HepG2 (cell line): ENCODE results near the gene PDSS2. TPM values are rescaled to one million over a fixed set of nuclear protein-coding genes. Genes with fewer than 3 reads are reported as not detected.

Experiments
- ATAC-seq: fragments of 200-7000 bp; cut with Tn5 transposase; 3 replicates; pipeline ENCODE4 v1.9.1; 2020; ENCODE audit warnings: mild to moderate bottlenecking, moderate library complexity
- BruUV-seq: library from RNA; stranded (reverse); fragments of 400-500 nt; replicated peaks from 2 replicates; lab custom pipeline; 2021; lab: Mats Ljungman, UMichigan
- CTCF ChIA-PET: fragments of 300-600 bp; formaldehyde crosslinking; extraction: SDS; loops from one replicate; lab custom pipeline; 2021; ENCODE audit warnings: low total read pairs, inconsistent platforms, low intra/inter-chr PET ratio; lab: Yijun Ruan, JAX
- POLR2A ChIA-PET: fragments of 350-600 bp; sonication (Branson Sonifier 250); formaldehyde crosslinking; loops from one replicate; lab custom pipeline; 2020; ENCODE audit warnings: antibody characterized with exemption, inconsistent platforms; lab: Yijun Ruan, JAX
- DNase-seq: peaks from one replicate; pipeline ENCODE4 v3.0.0-alpha.2; 2015; ENCODE audit warnings: low spot score
- FAIRE-seq: peaks from 3 replicates; lab custom pipeline; 2011; peaks lifted over from hg19 to GRCh38; lab: Jason Lieb, UNC
- H2AFZ ChIP-seq: one replicate; pipeline ENCODE4 v1.6.1; 2011; ENCODE audit warnings: low read length, inconsistent platforms
- H3K27ac ChIP-seq: fragments of 300-600 bp; 3 replicates; pipeline ENCODE4 v1.8.0; 2011; ENCODE audit warnings: mixed run types, mild to moderate bottlenecking, mixed read lengths, low read length, inconsistent platforms; ENCODE audit not compliant: insufficient read depth; ENCODE audit errors: extremely low read length
- H3K27me3 ChIP-seq, 2 experiments: fragments of 200-600 bp in 1 of 2; 2 replicates in 1 of 2; 3 replicates in 1 of 2; pipeline versions ENCODE4 v1.6.0 to v1.8.0; 2011; ENCODE audit warnings: low read length in 2 of 2, mild to moderate bottlenecking in 2 of 2, moderate library complexity in 2 of 2, inconsistent platforms in 1 of 2; ENCODE audit not compliant: insufficient read depth in 2 of 2, control insufficient read depth in 1 of 2
- H3K36me3 ChIP-seq, 2 experiments: fragments of 200-600 bp in 1 of 2; replicated peaks in 1 of 2; 2 replicates in 1 of 2; 3 replicates in 1 of 2; pipeline versions ENCODE4 v1.5.1 to v1.8.0; 2011; ENCODE audit warnings: low read length in 2 of 2, inconsistent platforms in 1 of 2; ENCODE audit not compliant: insufficient read depth in 2 of 2, control insufficient read depth in 1 of 2
- H3K4me1 ChIP-seq: 2 replicates; pipeline ENCODE4 v1.5.1; 2012; ENCODE audit warnings: low read length, inconsistent platforms; ENCODE audit not compliant: insufficient read depth
- H3K4me2 ChIP-seq: 2 replicates; pipeline ENCODE4 v1.6.0; 2011; ENCODE audit warnings: low read depth, low read length, inconsistent platforms
- H3K4me3 ChIP-seq, 3 experiments: fragments of 200-600 bp in 1 of 3; sonication (generic), shearing (Covaris generic) in 1 of 3; replicated peaks in 1 of 3; 2 replicates each; pipeline ENCODE4 v1.5.1; 2011 to 2016; ENCODE audit warnings: low read length in 3 of 3, inconsistent platforms in 2 of 3, low read depth in 2 of 3, mild to moderate bottlenecking in 2 of 3, control low read depth in 1 of 3, mixed read lengths in 1 of 3; ENCODE audit not compliant: insufficient read depth in 1 of 3
- H3K79me2 ChIP-seq: one replicate; pipeline ENCODE4 v1.6.1; 2011; ENCODE audit warnings: low read length, inconsistent platforms; ENCODE audit not compliant: insufficient read depth
- H3K9ac ChIP-seq: 2 replicates; pipeline ENCODE4 v1.6.0; 2011; ENCODE audit warnings: mild to moderate bottlenecking, low read depth, low read length, inconsistent platforms; ENCODE audit not compliant: insufficient read depth
- H3K9me3 ChIP-seq: 2 replicates; pipeline ENCODE4 v1.5.1; 2012; ENCODE audit warnings: mild to moderate bottlenecking, low read length
- H4K20me1 ChIP-seq: 2 replicates; pipeline ENCODE4 v1.6.0; 2011; ENCODE audit warnings: inconsistent platforms, mild to moderate bottlenecking, low read length, moderate library complexity; ENCODE audit not compliant: insufficient read depth
- HNRNPLL ChIP-seq: fragments of 200-400 bp; formaldehyde crosslinking; IDR thresholded peaks from 2 replicates; pipeline ENCODE4 v1.6.1; 2017; ENCODE audit warnings: mild to moderate bottlenecking, low read depth, low read length; ENCODE audit not compliant: poor library complexity, severe bottlenecking
- KLF15 ChIP-seq: sonication (generic); formaldehyde crosslinking; IDR thresholded peaks from 2 replicates; pipeline ENCODE4 v1.8.1; 2023; ENCODE audit warnings: borderline replicate concordance, mild to moderate bottlenecking, inconsistent platforms, missing genetic modification reagents, mixed read lengths
- MIER2 ChIP-seq: IDR thresholded peaks from 2 replicates; pipeline ENCODE4 v1.6.1; 2016; ENCODE audit warnings: missing biosample characterization, missing genetic modification reagents
- MYC ChIP-seq: sonication (generic); formaldehyde crosslinking; IDR thresholded peaks from 2 replicates; pipeline ENCODE4 v1.9.0; 2021; ENCODE audit warnings: missing genetic modification reagents, borderline replicate concordance
- NR2C2 ChIP-seq: sonication (generic); formaldehyde crosslinking; IDR thresholded peaks from 2 replicates; pipeline ENCODE4 v1.4.0; 2020; ENCODE audit warnings: missing genetic modification reagents, mild to moderate bottlenecking, moderate library complexity, borderline replicate concordance
- SRY ChIP-seq: sonication (generic); formaldehyde crosslinking; IDR thresholded peaks from 2 replicates; pipeline ENCODE4 v1.8.0; 2022; ENCODE audit warnings: mild to moderate bottlenecking, missing genetic modification reagents
- SYNCRIP ChIP-seq: fragments of 200-400 bp; formaldehyde crosslinking; IDR thresholded peaks from 2 replicates; pipeline ENCODE4 v1.6.1; 2018; ENCODE audit warnings: mild to moderate bottlenecking, low read depth, low read length; ENCODE audit not compliant: insufficient read depth
- TBX2 ChIP-seq: sonication (generic); formaldehyde crosslinking; IDR thresholded peaks from 2 replicates; pipeline ENCODE4 v1.5.0; 2020; ENCODE audit warnings: missing genetic modification reagents, mild to moderate bottlenecking, borderline replicate concordance
- TOE1 ChIP-seq: sonication (generic); formaldehyde crosslinking; IDR thresholded peaks from 2 replicates; pipeline ENCODE4 v1.4.0; 2020; ENCODE audit warnings: mild to moderate bottlenecking, missing genetic modification reagents
- ZNF558 ChIP-seq: sonication (generic); formaldehyde crosslinking; IDR thresholded peaks from 2 replicates; pipeline ENCODE4 v1.9.0; 2022; ENCODE audit warnings: mild to moderate bottlenecking, missing genetic modification reagents, borderline replicate concordance
- WGBS: methylation state at CpG from one replicate; pipeline ENCODE4 v1.1.6; 2017; ENCODE audit warnings: low lambda C conversion rate; 5-methylcytosine and 5-hydroxymethylcytosine counted together
- in situ Hi-C: cut with HindIII; loops from 2 replicates; pipeline ENCODE4 v1.10.0; 2017; ENCODE audit warnings: low pct_unique_long_range_greater_than_20kb; ENCODE audit not compliant: extremely low pct_ligation_motif_present
- intact Hi-C: fragments of 100-400 bp; cut with micrococcal nuclease; formaldehyde crosslinking; loops from one replicate; pipeline ENCODE4 v1.10.0; 2022; ENCODE audit not compliant: unreplicated experiment
- polyA plus RNA-seq, 8 experiments: library from polyadenylated mRNA; depleted of rRNA in 3 of 8; stranded (reverse) in 7 of 8; unstranded in 1 of 8; fragments of >200 nt; fragmentation: Illumina TruSeq in 4 of 8; extraction: Trizol in 4 of 8; gene quantifications; 2 replicates each; pipeline versions ENCODE4 v1.2.1 to v1.2.3, GENCODE V29; 2011 to 2016; ENCODE audit warnings: low read depth in 4 of 8, missing spikeins in 1 of 8, mixed read lengths in 1 of 8; ENCODE audit not compliant: insufficient read depth in 1 of 8
- total RNA-seq, 5 experiments: library from RNA; depleted of rRNA; stranded (reverse); fragments of >200 nt; fragmentation: Illumina TruSeq; extraction: Trizol; gene quantifications; 2 replicates each; pipeline ENCODE4 v1.2.3, GENCODE V29; 2016; ENCODE audit warnings: low read depth in 1 of 5
- TF ChIP-seq, protein P1 (sequence below): IDR thresholded peaks from 2 replicates; pipeline ENCODE4 v1.6.1; 2016; ENCODE audit warnings: missing genetic modification reagents, missing compliant biosample characterization

PDSS2 gene
- total and polyA plus RNA-seq, 2 of the 13 experiments (the other 11 are each of a cell fraction or from before 2014, with no cell fraction given) = 16.2 to 17.0 TPM

DNA sequence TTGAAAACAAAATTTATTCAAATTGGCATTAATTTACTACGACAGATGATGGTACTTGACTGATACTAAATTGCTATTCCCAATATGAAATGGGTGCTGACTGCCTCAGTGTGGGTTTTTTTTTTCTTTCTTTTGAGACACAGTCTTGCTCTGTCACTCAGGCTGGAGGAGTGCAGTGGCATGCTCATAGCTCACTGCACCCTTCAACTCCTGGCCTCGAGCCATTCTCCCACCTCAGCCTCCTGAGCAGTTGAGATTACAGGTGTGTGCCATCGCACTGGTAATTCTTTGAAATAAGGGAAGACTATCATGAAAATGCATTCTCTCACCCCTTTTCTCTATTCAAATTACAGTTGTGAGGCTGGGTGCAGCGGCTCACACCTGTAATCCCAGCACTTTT lies 22.5 kb downstream of the PDSS2 start:
- no peak for ATAC-seq
- POLR2A ChIA-PET = no interaction called here
- Histone ChIP-seq H3K4me3 (no peak overlapping the region), H3K36me3 (no peaks in the 10 kb centered on the region; a peak in 1 of 5 replicates), H3K27ac (no peak overlapping the region), H3K79me2 (peaks cover 18% of the 10 kb centered on the region), H3K4me2 (no peak overlapping the region), H3K4me1 (no peaks in the 10 kb centered on the region), H3K9ac (no peak overlapping the region), H3K27me3 (no peaks in the 10 kb centered on the region), H2AFZ (no peak overlapping the region), H4K20me1 (no peaks in the 10 kb centered on the region), H3K9me3 (no peaks in the 10 kb centered on the region)
- no peak for FAIRE-seq
- intact Hi-C loops = no loop called here
- TF ChIP-seq SYNCRIP (no peak), TBX2 (CRISPR knock-in tag) (no peak), ZNF558 (CRISPR knock-in tag) (no peak), SRY (CRISPR knock-in tag) (no peak), TOE1 (no peak), NR2C2 (CRISPR knock-in tag) (no peak), KLF15 (CRISPR knock-in tag) (no peak)
- TF ChIP-seq, protein P1, sequence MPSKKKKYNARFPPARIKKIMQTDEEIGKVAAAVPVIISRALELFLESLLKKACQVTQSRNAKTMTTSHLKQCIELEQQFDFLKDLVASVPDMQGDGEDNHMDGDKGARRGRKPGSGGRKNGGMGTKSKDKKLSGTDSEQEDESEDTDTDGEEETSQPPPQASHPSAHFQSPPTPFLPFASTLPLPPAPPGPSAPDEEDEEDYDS (CRISPR knock-in tag) = no peak
- no TSS peak for BruUV-seq
- CTCF ChIA-PET = no interaction called here
- in situ Hi-C loops = no loop called here
- WGBS = 100% methylated on average over 4 of the region's 4 CpGs
- no peak for DNase-seq

DNA sequence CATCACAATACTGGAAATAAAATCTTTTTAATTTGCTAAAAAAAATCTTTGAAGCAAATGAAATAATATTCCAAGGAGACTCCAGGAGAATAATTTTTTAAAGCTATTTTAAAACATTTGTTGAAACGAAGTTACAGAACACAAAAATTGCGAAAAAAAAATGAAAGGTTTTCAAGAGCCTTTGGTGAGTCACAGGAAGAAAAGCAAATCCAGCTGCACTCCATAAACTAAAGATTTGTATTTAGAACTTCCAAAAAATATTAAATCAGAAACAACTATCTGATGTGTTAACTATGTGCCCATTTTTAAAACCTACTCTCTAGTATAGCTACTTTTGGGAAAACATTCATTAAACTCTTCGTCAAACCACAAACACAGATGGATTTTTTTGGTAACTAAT lies 23.6 kb downstream of the PDSS2 start:
- no peaks in the 10 kb centered on the region; a peak in 1 of 5 replicates for H3K36me3 ChIP-seq
- 88% methylated on average over 3 of the region's 3 CpGs for WGBS
- peaks cover 20% of the 10 kb centered on the region for H3K79me2 ChIP-seq
- TF ChIP-seq MYC (CRISPR knock-in tag) (no peak), MIER2 (CRISPR knock-in tag) (no peak), HNRNPLL (no peak)
- intact Hi-C loops (no loop called here), in situ Hi-C loops (no loop called here)
- no peaks in the 10 kb centered on the region for H4K20me1 ChIP-seq
- no peak overlapping the region for H2AFZ ChIP-seq
- no TSS peak for BruUV-seq
- H3K27me3 ChIP-seq = no peaks in the 10 kb centered on the region
- ATAC-seq = no peak
- no peak overlapping the region for H3K4me3 ChIP-seq
- no peak for DNase-seq
- no peak overlapping the region for H3K9ac ChIP-seq
- no peak overlapping the region for H3K27ac ChIP-seq
- ChIA-PET POLR2A (no interaction called here), CTCF (no interaction called here)
- no peak overlapping the region for H3K4me2 ChIP-seq
- H3K4me1 ChIP-seq = no peaks in the 10 kb centered on the region
- H3K9me3 ChIP-seq = no peaks in the 10 kb centered on the region
- FAIRE-seq = peak; percentile 47
